ENCODE data around the gene ZNF609. TPM values are rescaled to one million over a fixed set of nuclear protein-coding genes. Genes with fewer than 3 reads are reported as not detected.
A peak's percentile ranks its signal among the peaks of the same experiment; 100 is the strongest.

Gene ZNF609
- polyA plus RNA-seq, 4 donors, result 33.6 to 37.6 (median 35.7) TPM

GRCh38 chr15:64686130-64686735, 225.9 kb downstream of the ZNF609 start:
- peak in 1 of 4 donors; percentile 60 for DNase-seq (ENCODE audit: low read depth in 4 of 4, low spot score in 3 of 4)

- no peak for DNase-seq (ENCODE audit: low read depth in 4 of 4, low spot score in 3 of 4)
These were observed 226.8 kb downstream of the ZNF609 start for GRCh38 chr15:64687172-64687571.

GRCh38 chr15:64687688-64688087, 227.3 kb downstream of the ZNF609 start:
- DNase-seq (ENCODE audit: low read depth in 4 of 4, low spot score in 3 of 4), result no peak

- no peak for DNase-seq (ENCODE audit: low read depth in 4 of 4, low spot score in 3 of 4)
These were observed 228.4 kb downstream of the ZNF609 start for GRCh38 chr15:64688770-64689169.

- no peak for DNase-seq (ENCODE audit: low read depth in 4 of 4, low spot score in 3 of 4)
These were observed 229.6 kb downstream of the ZNF609 start for GRCh38 chr15:64690008-64690407.

- DNase-seq (ENCODE audit: low read depth in 4 of 4, low spot score in 3 of 4), result no peak
These were observed 230.4 kb downstream of the ZNF609 start for GRCh38 chr15:64690578-64691296.

- no peak for DNase-seq (ENCODE audit: low read depth in 4 of 4, low spot score in 3 of 4)
These were observed 231.7 kb downstream of the ZNF609 start for GRCh38 chr15:64691896-64692565.

- DNase-seq (ENCODE audit: low read depth in 4 of 4, low spot score in 3 of 4), result no peak
These were observed 232.8 kb downstream of the ZNF609 start for GRCh38 chr15:64693134-64693533.

- DNase-seq (ENCODE audit: low read depth in 4 of 4, low spot score in 3 of 4), result no peak
These were observed 234.4 kb downstream of the ZNF609 start for GRCh38 chr15:64694816-64695215.

- DNase-seq (ENCODE audit: low read depth in 4 of 4, low spot score in 3 of 4), result no peak
These were observed 235.2 kb downstream of the ZNF609 start for GRCh38 chr15:64695561-64695992.

GRCh38 chr15:64696481-64696880, 236.1 kb downstream of the ZNF609 start:
- DNase-seq (ENCODE audit: low read depth in 4 of 4, low spot score in 3 of 4), result no peak

- DNase-seq (ENCODE audit: low read depth in 4 of 4, low spot score in 3 of 4), result no peak
These were observed 237.6 kb downstream of the ZNF609 start for GRCh38 chr15:64697911-64698369.

- no peak for DNase-seq (ENCODE audit: low read depth in 4 of 4, low spot score in 3 of 4)
These were observed 238.4 kb downstream of the ZNF609 start for GRCh38 chr15:64698823-64699222.

- peak in 1 of 4 donors; percentile 37 for DNase-seq (ENCODE audit: low read depth in 4 of 4, low spot score in 3 of 4)
These were observed 239.5 kb downstream of the ZNF609 start for GRCh38 chr15:64699751-64700388.

- DNase-seq (ENCODE audit: low read depth in 4 of 4, low spot score in 3 of 4), result no peak
These were observed 240.7 kb downstream of the ZNF609 start for GRCh38 chr15:64701051-64701450.

GRCh38 chr15:64701482-64702184, 241.3 kb downstream of the ZNF609 start:
- no peak for DNase-seq (ENCODE audit: low read depth in 4 of 4, low spot score in 3 of 4)

GRCh38 chr15:64702816-64703631, 242.6 kb downstream of the ZNF609 start:
- peak; percentile 84 to 91 (median 89) for DNase-seq (ENCODE audit: low read depth in 4 of 4, low spot score in 3 of 4)

- DNase-seq (ENCODE audit: low read depth in 4 of 4, low spot score in 3 of 4), result no peak
These were observed 243.2 kb downstream of the ZNF609 start for GRCh38 chr15:64703632-64703959.

GRCh38 chr15:64705006-64705405, 244.6 kb downstream of the ZNF609 start:
- DNase-seq (ENCODE audit: low read depth in 4 of 4, low spot score in 3 of 4), result no peak

All from left renal pelvis (tissue), 4 donors.